Measurements from ENCODE around the gene GRAP.

The GRAP gene

GRCh38 chr17:18985475-18985874 lies 61.3 kb downstream of the GRAP start:
- no peak for DNase-seq (ENCODE audit: low spot score)
- no peak for FAIRE-seq

- no peak for FAIRE-seq
- DNase-seq (ENCODE audit: low spot score): no peak
Observed at GRCh38 chr17:18984273-18985114, 62.3 kb downstream of the GRAP start.

- DNase-seq (ENCODE audit: low spot score): peak; percentile 47
- no peak for FAIRE-seq
Observed at GRCh38 chr17:18981642-18982424, 64.9 kb downstream of the GRAP start.

- DNase-seq (ENCODE audit: low spot score) (no peak), FAIRE-seq (no peak)
Observed at GRCh38 chr17:18981335-18981641, 65.5 kb downstream of the GRAP start.

- FAIRE-seq: no peak
- DNase-seq (ENCODE audit: low spot score): peak; percentile 21
Observed at GRCh38 chr17:18980682-18981334, 65.9 kb downstream of the GRAP start.

- no peak for DNase-seq (ENCODE audit: low spot score)
- no peak for FAIRE-seq
Observed at GRCh38 chr17:18978655-18979054, 68.1 kb downstream of the GRAP start.

- FAIRE-seq: no peak
- DNase-seq (ENCODE audit: low spot score): no peak
Observed at GRCh38 chr17:18978050-18978449, 68.7 kb downstream of the GRAP start.

GRCh38 chr17:18977646-18978045 lies 69.1 kb downstream of the GRAP start:
- no peak for DNase-seq (ENCODE audit: low spot score)
- no peak for FAIRE-seq

- DNase-seq (ENCODE audit: low spot score) (no peak), FAIRE-seq (no peak)
Observed at GRCh38 chr17:18977021-18977420, 69.7 kb downstream of the GRAP start.

- no peak for DNase-seq (ENCODE audit: low spot score)
- FAIRE-seq: no peak
Observed at GRCh38 chr17:18976201-18976600, 70.6 kb downstream of the GRAP start.

GRCh38 chr17:18975597-18975996 lies 71.2 kb downstream of the GRAP start:
- DNase-seq (ENCODE audit: low spot score): no peak
- FAIRE-seq: no peak

GRCh38 chr17:18974407-18975149 lies 72.2 kb downstream of the GRAP start:
- FAIRE-seq (no peak), DNase-seq (ENCODE audit: low spot score) (peak; percentile 46)

GRCh38 chr17:18971801-18972200 lies 75.0 kb downstream of the GRAP start:
- no peak for FAIRE-seq

More at GRCh38 chr17:18971801-18972200, 75.0 kb downstream of the GRAP start:
- no peak for DNase-seq (ENCODE audit: low spot score)

Measured in RCC 7860 (cell line).